HCT116 (cell line): ENCODE data around the gene ST6GALNAC5. TPM values are rescaled to one million over a fixed set of nuclear protein-coding genes. Genes with fewer than 3 reads are reported as not detected.

Source experiments
- ATAC-seq: fragments of 200-7000 bp; cut with Tn5 transposase; 2 replicates; pipeline ENCODE4 v1.9.1; 2020; ENCODE audit warnings: mild to moderate bottlenecking, moderate library complexity
- BruUV-seq: library from RNA; stranded (reverse); fragments of 400-500 nt; replicated peaks from 2 replicates; lab custom pipeline; 2021; lab: Mats Ljungman, UMichigan
- CTCF ChIA-PET: fragments of 300-600 bp; sonication (Branson Sonifier 250); formaldehyde crosslinking; loops from one replicate; lab custom pipeline; 2021; ENCODE audit warnings: antibody characterized with exemption; lab: Charles Lee
- POLR2A ChIA-PET: fragments of 300-600, 350-600 bp; sonication (Branson Sonifier 250); formaldehyde crosslinking; loops from one replicate; lab custom pipeline; 2021; ENCODE audit warnings: antibody characterized with exemption; lab: Charles Lee
- RAD21 ChIA-PET, 2 experiments: fragments of 300-600 bp; sonication (Branson Sonifier 250); formaldehyde crosslinking; loops; one replicate each; lab custom pipeline; 2023; ENCODE audit warnings: low total read pairs in 2 of 2; ENCODE audit not compliant: uncharacterized antibody in 2 of 2, unreplicated experiment in 2 of 2, low non-redundant PET in 1 of 2; lab: Charles Lee
- DNase-seq: peaks from one replicate; pipeline ENCODE4 v3.0.0-alpha.2; 2010; ENCODE audit warnings: low read depth, low spot score
- H2AFZ ChIP-seq: fragments of 200-600 bp; shearing (Covaris generic), sonication (generic); 2 replicates; pipeline ENCODE4 v1.6.1; 2017; ENCODE audit warnings: low read depth, mixed run types, mixed read lengths, antibody characterized with exemption, low read length; ENCODE audit not compliant: poor library complexity, severe bottlenecking
- H3K27ac ChIP-seq: 2 replicates; pipeline ENCODE4 v1.5.1; 2012; ENCODE audit warnings: low read depth, low read length
- H3K27me3 ChIP-seq: fragments of 200-600 bp; sonication (generic); 2 replicates; pipeline ENCODE4 v1.6.1; 2016; ENCODE audit warnings: mixed run types, low read length, mixed read lengths; ENCODE audit not compliant: insufficient read depth
- H3K36me3 ChIP-seq, 2 experiments: fragments of 200-500 bp in 1 of 2; fragments of 200-600 bp in 1 of 2; sonication (Bioruptor generic) in 1 of 2; sonication (generic) in 1 of 2; 2 replicates each; pipeline versions ENCODE4 v1.5.1 to v1.6.1; 2014 to 2016; ENCODE audit warnings: low read length in 2 of 2, inconsistent platforms in 1 of 2, mixed read lengths in 1 of 2, mixed run types in 1 of 2; ENCODE audit not compliant: insufficient read depth in 2 of 2, control insufficient read depth in 1 of 2
- H3K4me1 ChIP-seq, 2 experiments: fragments of 200-600 bp in 1 of 2; sonication (generic) in 1 of 2; 2 replicates each; pipeline versions ENCODE4 v1.5.1 to v1.6.1; 2012 to 2017; ENCODE audit warnings: low read length in 2 of 2, inconsistent platforms in 1 of 2, mild to moderate bottlenecking in 1 of 2, mixed read lengths in 1 of 2, mixed run types in 1 of 2, moderate library complexity in 1 of 2; ENCODE audit not compliant: insufficient read depth in 2 of 2, control insufficient read depth in 1 of 2
- H3K4me2 ChIP-seq: fragments of 200-600 bp; sonication (generic); 2 replicates; pipeline ENCODE4 v1.6.1; 2017; ENCODE audit warnings: mixed run types, low read length, mixed read lengths
- H3K4me3 ChIP-seq, 2 experiments: fragments of 200-600 bp in 1 of 2; sonication (generic) in 1 of 2; replicated peaks in 1 of 2; 2 replicates each; pipeline ENCODE4 v1.5.1; 2011 to 2016; ENCODE audit warnings: low read length in 2 of 2, control low read depth in 1 of 2, low read depth in 1 of 2, mild to moderate bottlenecking in 1 of 2, mixed read lengths in 1 of 2, mixed run types in 1 of 2
- H3K79me2 ChIP-seq: fragments of 200-600 bp; sonication (generic); 2 replicates; pipeline ENCODE4 v1.6.1; 2017; ENCODE audit warnings: mild to moderate bottlenecking, mixed run types, low read length, moderate library complexity, mixed read lengths; ENCODE audit not compliant: insufficient read depth
- H3K9ac ChIP-seq: fragments of 200-600 bp; sonication (generic); 2 replicates; pipeline ENCODE4 v1.6.1; 2016; ENCODE audit warnings: low read length, mixed read lengths
- H3K9me2 ChIP-seq: fragments of 200-600 bp; sonication (generic), shearing (Covaris generic); 2 replicates; pipeline ENCODE4 v1.6.1; 2017; ENCODE audit warnings: mixed run types, mild to moderate bottlenecking, moderate library complexity; ENCODE audit not compliant: insufficient read depth
- H3K9me3 ChIP-seq, 2 experiments: fragments of 200-500 bp in 1 of 2; fragments of 200-600 bp in 1 of 2; sonication (Bioruptor generic) in 1 of 2; sonication (generic) in 1 of 2; 2 replicates each; pipeline ENCODE4 v1.6.1; 2014 to 2017; ENCODE audit warnings: low read length in 2 of 2, mixed read lengths in 2 of 2, inconsistent platforms in 1 of 2, low read depth in 1 of 2, mild to moderate bottlenecking in 1 of 2, mixed run types in 1 of 2, moderate library complexity in 1 of 2; ENCODE audit not compliant: control insufficient read depth in 1 of 2, insufficient read depth in 1 of 2
- H4K20me1 ChIP-seq: fragments of 200-600 bp; sonication (generic), shearing (Covaris generic); 2 replicates; pipeline ENCODE4 v1.6.1; 2017; ENCODE audit warnings: mixed run types, mild to moderate bottlenecking, moderate library complexity; ENCODE audit not compliant: insufficient read depth
- CEBPB ChIP-seq: IDR thresholded peaks from 2 replicates; pipeline ENCODE4 v1.6.1; 2012; ENCODE audit warnings: low read depth
- CTCF ChIP-seq, 3 experiments: fragments of 200-600 bp in 1 of 3; sonication (generic) in 1 of 3; IDR thresholded peaks in 2 of 3; conservative IDR thresholded peaks in 1 of 3; 2 replicates each; pipeline ENCODE4 v1.5.1; 2012 to 2017; ENCODE audit warnings: low read depth in 2 of 3, low read length in 2 of 3, antibody characterized with exemption in 1 of 3, borderline replicate concordance in 1 of 3, control low read depth in 1 of 3, mild to moderate bottlenecking in 1 of 3, mixed read lengths in 1 of 3, mixed run types in 1 of 3, moderate library complexity in 1 of 3; ENCODE audit not compliant: insufficient read depth in 1 of 3
- EGR1 ChIP-seq: IDR thresholded peaks from 2 replicates; pipeline ENCODE4 v1.6.1; 2012; ENCODE audit warnings: low read depth
- EZH2 ChIP-seq: fragments of 200-600 bp; sonication (generic); IDR thresholded peaks from 2 replicates; pipeline ENCODE4 v1.6.1; 2017; ENCODE audit warnings: antibody characterized with exemption, mixed run types
- EZH2phosphoT487 ChIP-seq: fragments of 200-600 bp; IDR thresholded peaks from 2 replicates; pipeline ENCODE4 v1.6.1; 2018; ENCODE audit warnings: antibody characterized with exemption, borderline replicate concordance
- FOSL1 ChIP-seq: IDR thresholded peaks from 2 replicates; pipeline ENCODE4 v1.6.1; 2012; ENCODE audit warnings: low read depth
- JUND ChIP-seq: IDR thresholded peaks from 2 replicates; pipeline ENCODE4 v1.6.1; 2012
- MAX ChIP-seq: IDR thresholded peaks from 2 replicates; pipeline ENCODE4 v1.6.1; 2012
- POLR2A ChIP-seq: IDR thresholded peaks from 2 replicates; pipeline ENCODE4 v1.7.0; 2011; ENCODE audit warnings: borderline replicate concordance; ENCODE audit not compliant: insufficient read depth, insufficient read length; ENCODE audit errors: extremely low read depth
- POLR2AphosphoS5 ChIP-seq: IDR thresholded peaks from 2 replicates; pipeline ENCODE4 v1.6.1; 2011; ENCODE audit warnings: mild to moderate bottlenecking, low read depth, low read length, moderate library complexity
- REST ChIP-seq: IDR thresholded peaks from 2 replicates; pipeline ENCODE4 v1.6.1; 2012; ENCODE audit warnings: low read depth
- SIN3A ChIP-seq: IDR thresholded peaks from 2 replicates; pipeline ENCODE4 v1.6.1; 2012; ENCODE audit warnings: low read depth
- SRF ChIP-seq: IDR thresholded peaks from 2 replicates; pipeline ENCODE4 v1.6.1; 2012; ENCODE audit warnings: low read depth
- TCF7L2 ChIP-seq: IDR thresholded peaks from 2 replicates; pipeline ENCODE4 v1.7.0; 2011; ENCODE audit warnings: borderline replicate concordance, inconsistent platforms; ENCODE audit not compliant: insufficient read depth, insufficient read length; ENCODE audit errors: extremely low read depth
- intact Hi-C: fragments of 100-400 bp; cut with micrococcal nuclease; formaldehyde crosslinking; loops from 2 replicates; pipeline ENCODE4 v1.10.0; 2022
- total RNA-seq: library from RNA; stranded (reverse); gene quantifications from one replicate; pipeline ENCODE4 v1.2.1, GENCODE V29; 2021; ENCODE audit not compliant: unreplicated experiment

The ST6GALNAC5 gene
- total RNA-seq, 1 experiment from 2014 or later, result 1.2 TPM

GRCh38 chr1:77044133-77044849 lies 177.0 kb downstream of the ST6GALNAC5 start:
- peaks cover 0 to 23% of the 10 kb centered on the region in 2 experiments; a peak in 2 of 4 replicates for H3K4me1 ChIP-seq
- POLR2A ChIA-PET, result no interaction called here
- H3K9me3 ChIP-seq, result no peaks in the 10 kb centered on the region
- no peak overlapping the region for H3K27ac ChIP-seq
- no TSS peak for BruUV-seq
- no peaks in the 10 kb centered on the region for H3K9me2 ChIP-seq
- ATAC-seq (peak; percentile 47; the same call in 1 of the 2 replicates), DNase-seq (no peak)
- no peaks in the 10 kb centered on the region for H4K20me1 ChIP-seq
- CTCF ChIA-PET, result no interaction called here
- intact Hi-C loops, result no loop called here
- TF ChIP-seq MAX (no peak), POLR2A (no peak), FOSL1 (peak; percentile 40), EZH2 (no peak), POLR2AphosphoS5 (no peak), EZH2phosphoT487 (no peak), JUND (peak; percentile 39)
- H3K4me2 ChIP-seq, result no peak overlapping the region
- H3K4me3 ChIP-seq, result no peak overlapping the region
- H3K36me3 ChIP-seq, result no peaks in the 10 kb centered on the region
- H3K9ac ChIP-seq, result no peak overlapping the region
- H3K79me2 ChIP-seq, result no peaks in the 10 kb centered on the region
- H3K27me3 ChIP-seq, result no peaks in the 10 kb centered on the region
- RAD21 ChIA-PET, result no interaction called here
- H2AFZ ChIP-seq, result no peak overlapping the region

GRCh38 chr1:77047575-77047974 lies 180.3 kb downstream of the ST6GALNAC5 start:
- ChIA-PET POLR2A (no interaction called here), CTCF (no interaction called here), RAD21 (no interaction called here)
- no peaks in the 10 kb centered on the region for H3K79me2 ChIP-seq
- BruUV-seq, result no TSS peak
- no peaks in the 10 kb centered on the region for H4K20me1 ChIP-seq
- no peaks in the 10 kb centered on the region for H3K9me3 ChIP-seq
- no peaks in the 10 kb centered on the region for H3K9me2 ChIP-seq
- H3K27me3 ChIP-seq, result no peaks in the 10 kb centered on the region
- intact Hi-C loops, result no loop called here
- H3K4me1 ChIP-seq, result peaks cover 0 to 10% of the 10 kb centered on the region in 2 experiments; a peak in 1 of 4 replicates
- H3K27ac ChIP-seq, result no peak overlapping the region
- H3K36me3 ChIP-seq, result no peaks in the 10 kb centered on the region
- no peak overlapping the region for H2AFZ ChIP-seq
- H3K4me3 ChIP-seq, result no peak overlapping the region
- H3K4me2 ChIP-seq, result no peak overlapping the region
- DNase-seq, result no peak
- H3K9ac ChIP-seq, result no peak overlapping the region
- ATAC-seq, result no peak
- TF ChIP-seq SIN3A (no peak), POLR2A (no peak), EZH2 (no peak), CTCF (IDR thresholded peaks at IDR 0.05 in 2 of 3, conservative IDR thresholded peaks at IDR 0.05 in 1 of 3; ENCODE audit: borderline replicate concordance in 1 of 3, insufficient read depth in 1 of 3, low read depth in 2 of 3, low read length in 2 of 3) (no peak), FOSL1 (no peak), EGR1 (no peak), REST (no peak), MAX (no peak), TCF7L2 (no peak), SRF (no peak), CEBPB (no peak), EZH2phosphoT487 (no peak)
